EH (cell line): ENCODE results near the gene PRDM5.

ENCODE experiments used
- DNase-seq: peaks from one replicate; pipeline ENCODE4 v3.0.0-alpha.2; 2015; ENCODE audit warnings: low read depth

PRDM5 gene

DNA sequence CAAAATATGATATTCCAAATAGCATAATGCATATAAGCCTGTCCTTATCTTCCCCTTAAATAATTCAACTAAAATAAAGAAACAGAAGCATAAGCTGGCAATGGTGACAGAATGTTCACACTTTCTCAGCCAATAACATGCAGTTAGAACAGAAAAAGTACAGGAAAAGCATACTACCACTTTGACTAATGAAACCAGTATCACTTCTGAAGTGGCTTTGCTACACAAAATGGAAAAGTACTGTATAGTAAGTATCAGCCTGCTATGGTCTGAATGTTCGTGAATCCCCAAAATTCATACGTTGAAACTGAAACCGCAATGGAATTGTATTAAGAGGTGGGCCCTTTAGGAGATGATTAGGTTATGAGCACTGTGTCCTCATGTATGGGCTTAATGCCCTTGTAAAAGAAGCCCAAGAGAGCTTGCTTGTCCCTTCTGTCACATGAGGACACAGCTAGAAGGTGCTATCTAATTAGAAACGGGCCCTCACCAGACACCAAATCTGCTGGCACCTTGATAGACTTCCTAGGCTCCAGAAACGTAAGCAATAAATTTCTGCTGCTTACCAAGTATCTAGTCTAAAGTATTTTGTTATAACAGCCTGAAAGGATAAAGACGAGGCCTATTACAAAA is 102.6 kb downstream of the PRDM5 start:
- no peak for DNase-seq

DNA sequence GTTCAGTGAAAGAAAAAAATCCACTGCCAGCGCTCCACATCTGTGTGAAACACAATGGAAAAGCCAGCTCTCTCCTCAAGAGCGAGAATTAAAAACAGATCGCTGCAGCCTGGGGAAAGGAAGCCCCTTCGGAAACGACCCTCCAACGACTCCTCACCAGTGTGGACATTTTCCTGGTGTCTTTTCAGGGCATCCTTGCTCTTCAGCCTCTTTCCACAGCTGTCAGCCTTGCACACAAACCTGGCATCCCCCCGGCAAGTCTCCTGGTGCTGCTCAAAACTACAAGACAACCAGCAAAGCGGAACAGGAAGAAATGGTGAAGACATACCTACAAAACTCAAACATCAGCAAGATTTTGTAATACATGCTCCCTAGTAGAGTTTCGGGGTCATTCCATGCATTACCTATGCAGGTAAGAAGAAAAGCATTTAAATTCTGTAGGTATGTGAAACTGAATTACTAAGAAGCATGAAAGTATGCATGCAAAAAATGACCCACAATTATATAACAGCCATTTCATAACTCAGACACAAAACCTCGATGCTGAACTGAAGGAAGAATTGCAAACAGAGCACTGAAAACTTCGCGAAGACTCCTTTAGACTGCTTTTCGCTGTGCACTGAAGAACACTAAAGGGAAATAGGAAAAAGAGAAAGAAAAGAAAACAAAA is 106.1 kb downstream of the PRDM5 start:
- DNase-seq, result peak; percentile 7

DNA sequence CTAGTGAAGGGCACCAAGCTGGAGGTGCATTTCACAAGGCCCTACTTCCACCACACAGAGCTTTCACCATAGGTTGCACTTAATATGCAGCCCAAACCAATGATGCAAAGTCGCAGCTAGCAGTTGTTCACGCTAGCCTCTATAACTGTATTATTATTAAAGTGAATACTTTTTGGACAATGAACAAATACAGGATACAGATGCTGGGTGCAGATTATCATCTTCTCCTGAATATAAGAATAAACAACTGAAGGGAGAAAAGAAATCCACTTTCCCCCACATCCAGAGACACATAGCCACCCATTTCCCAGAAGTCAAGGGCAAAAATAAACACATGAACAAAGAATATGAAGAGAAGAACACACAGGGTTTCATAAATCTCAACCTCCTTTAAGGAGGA is 107.2 kb downstream of the PRDM5 start:
- no peak for DNase-seq

DNA sequence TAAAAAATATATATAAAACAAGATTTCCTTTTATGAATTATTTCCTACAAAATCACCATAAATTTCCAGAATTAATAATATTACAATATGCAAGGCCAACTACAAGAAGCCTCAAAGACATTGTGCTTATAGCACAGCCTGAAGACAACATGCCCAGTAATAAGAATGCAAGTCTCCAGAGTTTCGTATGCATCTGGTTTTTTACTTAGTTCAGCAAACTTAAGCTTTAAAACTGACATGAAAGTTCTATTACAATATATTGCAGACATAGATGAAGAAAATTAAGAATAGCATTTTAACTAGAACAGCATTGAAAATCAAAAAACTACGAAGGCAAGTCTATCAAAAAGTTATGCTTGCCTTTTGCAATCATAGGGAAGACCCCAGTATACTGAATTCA is 107.6 kb downstream of the PRDM5 start:
- no peak for DNase-seq

DNA sequence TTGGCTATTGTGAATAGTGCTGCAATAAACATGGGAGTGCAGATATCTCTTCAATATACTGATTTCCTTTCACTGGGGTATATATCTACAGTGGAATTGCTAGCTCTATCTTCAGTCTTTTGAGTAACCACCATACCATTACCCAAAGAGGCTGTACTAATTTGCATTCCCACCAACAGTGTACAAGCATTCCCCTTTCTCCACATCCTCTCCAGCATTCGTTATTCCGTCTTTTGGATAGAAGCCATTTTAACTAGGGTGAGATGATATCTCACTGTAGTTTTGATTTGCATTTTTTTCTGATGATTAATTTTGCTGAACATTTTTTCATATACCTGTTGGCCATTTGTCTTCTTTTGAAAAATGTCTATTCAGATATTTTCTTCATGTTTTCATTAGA is 110.3 kb downstream of the PRDM5 start:
- peak; percentile 44 for DNase-seq

DNA sequence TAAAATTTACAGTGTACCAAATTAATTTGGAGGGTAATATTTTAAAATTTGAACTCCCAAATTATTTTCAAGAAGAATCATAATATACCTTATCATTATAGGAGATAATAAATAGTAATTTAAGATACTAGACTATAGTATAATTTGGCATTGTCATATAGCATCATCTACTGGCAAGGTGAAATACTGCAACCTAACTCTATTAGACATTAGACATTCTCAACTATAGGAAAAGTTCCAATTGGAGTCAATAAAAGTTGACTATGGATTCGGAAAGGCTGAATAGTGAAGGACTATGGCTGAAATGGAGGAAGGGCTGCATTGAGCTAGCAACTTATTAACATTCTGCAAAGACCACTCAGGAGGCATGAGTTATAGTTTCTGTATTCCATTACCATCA is 113.0 kb downstream of the PRDM5 start:
- no peak for DNase-seq

DNA sequence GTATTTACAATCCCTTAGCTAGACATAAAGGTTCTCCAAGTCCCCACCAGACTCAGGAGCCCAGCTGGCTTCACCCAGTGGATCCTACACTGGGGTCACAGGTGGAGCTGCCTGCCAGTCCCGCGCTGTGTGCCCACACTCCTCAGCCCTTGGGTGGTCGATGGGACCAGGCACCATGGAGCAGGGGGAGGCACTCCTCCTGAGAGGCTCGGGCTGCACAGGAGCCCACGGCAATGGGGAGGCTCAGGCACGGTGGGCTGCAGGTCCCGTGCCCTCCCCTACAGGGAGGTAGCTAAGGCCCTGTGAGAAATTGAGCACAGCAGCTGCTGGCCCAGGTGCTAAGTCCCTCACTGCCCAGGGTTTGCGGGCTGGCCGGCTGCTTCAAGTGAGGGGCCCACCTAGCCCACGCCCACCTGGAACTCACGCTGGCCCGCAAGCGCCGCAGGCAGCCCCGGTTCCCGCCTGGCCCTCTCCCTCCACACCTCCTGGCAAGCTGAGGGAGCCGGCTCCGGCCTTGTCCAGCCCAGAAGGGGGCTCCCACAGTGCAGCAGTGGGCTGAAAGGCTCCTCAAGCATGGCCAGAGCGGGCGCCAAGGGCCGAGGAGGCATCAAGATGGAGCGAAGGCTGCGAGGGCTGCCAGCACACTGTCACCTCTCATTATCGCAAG is 113.9 kb downstream of the PRDM5 start:
- no peak for DNase-seq

DNA sequence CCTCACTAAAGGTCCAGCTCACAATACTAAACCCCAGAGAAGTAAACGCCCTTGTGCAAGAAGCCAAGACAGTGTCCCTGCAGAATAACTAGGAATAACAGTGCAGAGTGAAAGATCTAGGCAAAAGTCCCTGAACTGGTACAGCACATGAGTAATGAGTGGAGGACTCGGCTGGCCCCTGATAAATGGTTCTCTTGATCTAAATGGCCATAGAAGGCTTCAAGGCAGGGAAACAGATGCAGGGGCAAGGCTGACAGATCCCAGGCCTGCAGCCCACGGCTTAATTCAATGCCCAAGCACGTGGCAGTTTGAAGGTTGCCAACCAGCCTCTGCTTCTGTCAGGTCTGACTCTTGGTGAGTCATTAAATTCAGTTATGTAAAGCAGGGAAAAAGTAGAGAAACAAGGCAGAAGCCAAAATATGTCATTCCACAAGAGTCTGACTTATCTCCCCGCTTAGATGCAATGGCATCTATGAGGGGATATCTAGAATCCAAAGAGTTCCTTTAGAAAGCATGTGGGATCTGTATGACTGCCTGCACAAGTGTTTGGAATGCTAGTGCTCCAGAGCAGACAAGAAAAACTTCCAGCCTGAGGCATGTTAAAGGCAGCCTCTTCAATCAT is 121.3 kb downstream of the PRDM5 start:
- DNase-seq, result peak; percentile 52

DNA sequence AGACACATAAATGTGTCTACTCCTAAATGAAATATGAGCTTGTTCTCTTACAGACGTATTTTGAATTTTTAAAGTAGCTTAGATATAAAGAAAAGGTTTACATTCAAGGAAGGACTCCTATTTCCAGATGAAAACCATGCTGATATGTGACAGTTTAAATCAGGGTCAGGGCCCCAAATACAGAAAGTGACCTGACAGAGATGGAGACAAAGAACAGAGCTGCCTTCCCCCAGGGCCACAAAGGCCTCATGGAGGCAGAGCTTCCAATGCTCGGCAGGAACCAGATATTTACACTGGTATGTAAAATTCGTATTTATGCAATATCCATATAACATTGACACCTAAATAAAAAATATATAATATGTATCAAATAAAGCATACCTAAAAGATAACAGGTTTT is 124.0 kb downstream of the PRDM5 start:
- no peak for DNase-seq

DNA sequence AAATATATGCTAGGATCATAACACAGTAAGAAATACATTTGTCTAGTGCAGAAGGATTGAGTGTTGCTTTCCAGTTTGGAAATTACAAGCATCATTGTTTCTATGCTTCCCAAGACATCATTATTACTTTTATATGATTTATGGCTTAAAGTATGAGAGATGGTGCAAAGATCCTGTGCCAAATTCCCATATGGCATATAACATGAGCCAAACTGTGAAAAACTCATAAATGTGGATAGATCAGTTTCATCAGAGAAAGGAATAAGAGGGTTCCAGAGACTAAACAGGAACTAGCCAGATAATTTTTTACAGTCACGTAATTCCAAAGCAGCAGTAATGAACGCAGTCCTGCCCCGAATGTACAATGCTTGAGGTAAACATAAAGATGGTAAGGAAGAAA is 126.3 kb downstream of the PRDM5 start:
- no peak for DNase-seq

DNA sequence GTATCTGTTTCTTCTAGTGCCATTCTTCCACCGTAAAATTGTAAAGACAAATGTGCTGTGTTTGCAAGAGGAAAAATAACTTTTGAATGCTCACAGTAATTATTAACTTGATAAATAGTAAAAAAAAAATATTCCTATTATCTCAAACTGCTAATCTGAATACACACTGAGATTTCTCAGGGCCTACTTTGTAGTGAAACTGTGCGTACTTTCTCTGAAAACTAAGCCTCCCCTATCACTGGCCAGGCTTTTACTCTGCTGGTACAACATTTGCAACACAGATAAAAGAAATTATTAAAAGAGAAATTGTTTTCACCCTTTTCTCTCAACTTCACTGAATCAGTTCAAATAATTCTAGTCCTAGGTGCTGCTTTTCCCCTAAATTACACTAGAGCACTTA is 137.3 kb downstream of the PRDM5 start:
- no peak for DNase-seq

DNA sequence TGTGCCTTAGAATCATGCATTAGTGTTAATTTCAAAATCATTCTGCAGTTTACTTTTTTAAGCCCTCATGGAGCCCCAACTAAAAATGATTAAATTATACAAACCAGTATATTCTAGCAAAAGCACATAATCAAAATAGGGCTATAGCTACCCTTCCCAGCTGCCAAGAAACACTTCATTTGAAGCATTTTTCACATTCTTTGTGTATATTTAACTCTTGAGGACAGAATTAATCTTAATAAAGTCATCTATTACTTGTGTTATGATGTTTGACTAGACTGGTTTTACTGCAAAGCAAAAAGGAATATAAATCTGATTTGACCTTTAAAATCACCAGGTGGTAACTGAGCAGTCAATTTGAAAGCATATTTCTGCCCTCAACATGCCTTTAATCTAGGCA is 145.1 kb downstream of the PRDM5 start:
- peak; percentile 11 for DNase-seq

DNA sequence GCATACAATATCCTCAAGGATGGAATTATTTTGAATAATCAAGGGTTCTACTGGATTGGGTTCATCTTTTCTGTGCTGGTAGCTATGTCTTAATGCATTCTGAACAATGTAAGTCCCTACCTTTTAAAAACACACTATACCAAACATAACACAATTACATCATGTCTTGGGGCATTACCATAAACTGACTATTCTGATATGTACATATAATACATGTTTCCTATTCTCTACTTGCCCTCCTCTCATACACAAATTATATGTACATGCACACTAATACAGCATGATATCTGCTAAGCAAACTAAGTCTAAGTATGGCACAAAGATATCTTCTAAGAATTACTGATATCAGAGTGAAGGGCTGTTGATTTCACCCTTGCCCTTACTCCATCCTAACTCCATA is 147.1 kb downstream of the PRDM5 start:
- DNase-seq, result no peak

DNA sequence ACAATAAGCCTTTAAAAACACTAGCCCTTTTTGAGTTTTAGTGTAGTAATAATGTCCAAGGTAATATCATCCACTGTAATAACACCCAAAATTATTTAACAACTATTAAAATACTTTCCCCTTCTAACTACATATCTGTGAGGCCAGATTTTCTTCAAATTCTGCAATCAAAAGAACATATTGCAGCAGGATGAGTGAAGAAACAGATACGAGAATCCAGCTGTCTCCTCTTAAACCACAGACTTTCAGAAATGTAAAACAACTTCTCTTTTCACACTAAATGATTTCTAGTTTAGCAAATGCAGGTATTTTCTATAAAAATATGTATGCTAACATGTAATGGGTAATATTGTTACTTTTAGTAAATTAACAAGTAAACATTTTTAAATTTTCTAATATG is 148.9 kb downstream of the PRDM5 start:
- no peak for DNase-seq

DNA sequence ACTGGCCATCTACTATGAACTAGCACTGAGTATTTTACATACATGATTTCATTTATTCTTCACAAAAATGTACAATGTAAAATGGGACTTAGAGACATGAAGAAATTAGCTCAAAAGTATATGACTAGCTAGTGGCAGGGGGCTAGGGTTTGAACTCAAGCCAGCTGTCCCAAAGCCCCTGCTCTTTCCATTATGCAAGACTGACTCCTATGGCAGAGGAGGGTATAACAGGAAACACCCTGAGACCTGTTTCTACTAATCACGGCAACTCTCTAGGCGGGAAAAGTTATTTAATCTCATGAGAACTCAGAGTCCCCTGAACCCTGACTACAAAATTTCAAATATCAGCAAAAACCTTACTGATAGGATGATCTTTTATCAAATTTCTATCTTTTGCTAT is 150.6 kb downstream of the PRDM5 start:
- DNase-seq, result no peak

DNA sequence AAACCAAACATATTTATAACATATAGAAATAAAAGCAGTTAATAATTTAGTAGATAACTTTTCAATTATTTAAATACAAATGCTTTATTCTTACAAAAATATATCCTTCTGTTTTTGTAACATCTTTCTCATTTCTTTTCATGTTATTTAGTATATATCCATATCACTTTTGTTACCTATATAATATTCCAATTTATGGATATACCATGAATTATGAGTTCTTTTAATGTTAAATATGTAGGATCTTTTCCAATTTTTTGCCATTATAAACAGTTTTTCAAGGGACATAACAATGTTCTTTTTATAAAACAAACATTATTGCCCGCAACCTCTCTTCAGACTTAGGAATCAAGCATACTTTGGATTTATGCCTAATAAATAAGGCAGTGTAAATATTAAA is 151.6 kb downstream of the PRDM5 start:
- no peak for DNase-seq

DNA sequence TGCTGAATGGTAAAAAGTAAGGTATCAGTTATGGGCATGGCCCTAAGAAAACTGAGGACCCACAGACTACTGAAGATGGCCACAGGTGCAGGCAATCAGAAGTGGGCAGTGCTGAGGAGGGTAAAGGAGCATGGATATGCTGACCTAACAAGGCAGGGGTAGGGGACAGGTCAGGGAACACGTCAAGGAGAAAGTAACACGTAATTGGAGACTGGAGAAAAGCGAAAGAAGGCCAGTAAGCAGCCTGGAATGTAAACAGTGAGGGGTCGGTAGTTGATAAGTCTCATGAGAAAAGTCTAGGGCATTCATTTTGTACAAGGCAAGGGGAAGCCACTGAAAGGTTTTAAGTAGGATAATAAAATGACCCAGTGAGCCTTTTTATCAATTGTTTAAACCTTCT is 153.3 kb downstream of the PRDM5 start:
- peak; percentile 82 for DNase-seq

DNA sequence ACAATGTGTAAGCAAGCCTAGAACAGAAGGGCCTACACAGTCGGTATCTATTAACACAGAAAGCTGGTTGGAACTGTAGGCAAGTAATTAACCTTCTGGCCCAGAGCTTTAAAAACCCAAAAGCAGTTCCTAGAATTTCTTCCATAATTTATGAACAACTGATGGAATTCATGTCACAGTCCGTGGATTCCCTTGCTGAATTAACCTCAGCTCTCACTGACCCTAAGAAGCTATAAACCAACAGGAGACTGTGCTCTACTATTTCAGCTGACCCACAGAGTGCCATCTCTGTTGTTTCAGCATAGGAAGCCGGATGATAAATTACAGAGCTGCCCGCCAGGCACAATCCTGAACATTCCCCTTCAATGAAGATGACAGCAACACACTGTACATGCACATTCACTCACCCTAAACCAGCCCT is 157.3 kb downstream of the PRDM5 start:
- no peak for DNase-seq

DNA sequence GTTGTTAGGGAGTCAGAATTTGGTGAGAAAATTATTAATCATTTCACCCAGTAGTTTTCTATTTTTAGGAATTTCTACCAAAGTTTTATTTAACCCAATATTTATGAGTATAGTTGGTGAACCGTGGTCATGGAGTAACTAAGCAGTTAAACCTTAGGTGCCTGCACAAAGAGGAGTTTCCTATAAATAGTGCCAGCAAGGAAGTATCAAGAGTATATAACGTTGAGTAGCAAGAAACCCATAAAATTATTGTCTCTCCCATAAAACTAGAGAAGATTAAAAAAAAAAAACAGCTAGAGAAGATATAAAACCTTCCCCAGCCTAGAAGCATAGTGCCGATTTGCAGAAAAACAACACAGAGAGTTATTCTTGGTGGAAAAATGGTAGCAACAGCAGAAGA is 158.9 kb downstream of the PRDM5 start:
- DNase-seq, result no peak

DNA sequence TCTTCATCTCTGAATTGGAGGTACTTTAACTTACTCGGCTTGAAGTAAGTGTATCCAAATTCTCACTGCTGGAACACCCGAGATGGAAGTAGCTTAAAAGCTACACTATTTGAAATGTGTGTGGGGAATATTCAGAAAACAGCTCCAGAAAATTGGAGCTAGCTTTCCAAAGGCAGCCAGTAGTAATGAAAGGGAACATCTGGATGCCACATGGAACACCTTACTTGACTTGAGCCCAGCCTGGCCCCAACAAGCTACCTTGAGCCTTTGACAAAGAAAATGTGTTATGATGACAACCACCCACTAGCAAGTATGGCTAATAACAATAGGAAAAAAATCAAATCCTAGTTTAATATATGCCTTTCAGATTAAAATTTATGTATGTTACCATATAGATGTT is 161.5 kb downstream of the PRDM5 start:
- no peak for DNase-seq

DNA sequence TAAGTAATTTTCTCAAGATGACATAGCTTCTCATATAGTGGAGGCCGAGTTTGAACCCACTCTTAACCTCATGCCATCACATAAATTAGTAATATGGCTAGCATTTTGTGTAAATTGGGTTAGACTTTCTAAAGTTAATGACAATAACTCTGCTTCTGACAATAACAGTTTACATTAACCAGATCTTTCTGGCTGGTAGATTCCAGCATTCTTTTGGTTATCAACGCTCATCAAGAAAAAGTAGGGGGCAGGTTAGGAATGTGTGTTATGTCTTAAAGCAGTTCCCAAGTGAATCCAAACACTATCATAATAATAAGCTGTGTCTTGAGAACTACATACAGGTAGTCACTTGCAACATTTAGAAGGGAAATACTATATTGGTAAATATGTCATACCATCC is 162.5 kb downstream of the PRDM5 start:
- DNase-seq, result peak; percentile 6

DNA sequence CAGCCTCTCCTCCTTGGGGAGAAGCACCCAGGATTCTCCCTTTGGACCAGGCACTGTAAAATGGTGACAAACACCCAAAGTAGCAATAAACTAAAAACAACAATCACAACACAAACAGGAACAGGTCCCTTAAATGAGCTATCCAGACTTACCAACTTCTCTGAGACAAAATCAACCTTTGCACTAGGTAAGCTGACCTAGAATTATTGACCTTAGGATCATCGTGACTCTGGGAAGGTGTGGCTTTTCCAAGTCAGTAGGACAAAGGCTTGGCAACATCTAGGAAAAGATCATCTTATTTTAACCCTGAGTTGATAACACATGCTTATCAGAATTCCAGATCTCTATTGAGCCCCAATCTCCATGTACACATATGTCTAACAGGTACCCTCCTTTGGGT is 166.7 kb downstream of the PRDM5 start:
- no peak for DNase-seq

DNA sequence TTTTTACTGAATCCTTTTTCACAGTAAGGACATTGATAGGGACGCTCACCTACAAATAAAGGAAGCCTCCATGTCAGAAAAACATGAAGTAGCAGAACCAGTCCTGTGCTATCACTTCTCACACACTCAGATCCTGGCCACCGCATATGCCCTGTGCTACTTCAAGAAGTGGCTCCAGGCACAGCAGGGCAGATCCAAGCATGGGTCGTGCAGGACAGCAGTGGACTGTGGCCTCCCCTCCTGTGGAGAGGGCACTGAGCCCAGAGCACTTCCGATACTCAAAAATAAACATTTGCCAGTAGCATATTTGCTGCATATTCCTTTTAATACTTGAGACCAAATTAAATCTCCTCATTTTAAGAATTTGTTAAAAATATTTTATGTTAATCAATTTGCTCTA is 167.9 kb downstream of the PRDM5 start:
- no peak for DNase-seq
